ENCODE results near the gene NAV1.

Gene NAV1

DNA sequence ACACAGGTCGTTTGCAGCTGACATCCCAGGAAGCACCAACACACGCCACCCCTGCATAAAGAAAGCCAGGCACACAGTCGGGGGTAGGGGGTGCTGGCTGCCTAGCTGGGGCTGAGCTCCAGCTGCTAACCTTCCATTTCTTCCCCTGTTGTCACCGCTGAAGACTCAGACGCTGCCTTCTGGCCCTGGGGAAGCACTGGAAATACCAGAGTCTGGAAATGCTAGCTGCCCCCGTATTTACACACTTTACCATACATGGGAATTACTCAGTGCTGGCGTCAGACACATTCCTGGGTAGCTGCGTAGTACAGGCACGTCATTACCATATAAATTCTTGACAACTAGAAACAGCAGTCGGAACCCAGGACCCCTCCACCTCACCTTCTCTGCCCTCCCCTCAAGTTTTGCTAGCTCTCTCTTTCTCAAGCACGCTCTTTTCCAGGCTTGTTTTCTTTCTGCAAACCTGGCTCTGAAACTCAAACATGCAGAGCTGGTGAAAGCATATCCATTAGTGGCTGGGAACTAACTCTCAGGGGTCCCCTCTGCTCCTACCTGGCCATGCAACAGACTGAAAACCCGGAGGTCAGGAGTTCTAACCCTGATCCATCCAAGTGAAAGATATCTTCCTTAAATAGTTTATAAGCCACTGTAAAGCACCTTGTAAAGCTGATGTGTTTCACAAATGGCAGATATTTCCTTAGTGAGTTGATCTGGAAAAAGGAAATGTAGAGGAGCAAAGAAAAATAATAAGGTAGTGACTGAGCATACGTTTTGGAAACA is 35.3 kb upstream of the NAV1 start:
- peak; percentile 64 for DNase-seq (ENCODE audit: low spot score)

GRCh38 chr1:201504179-201504631 is 34.7 kb upstream of the NAV1 start:
- no peak for DNase-seq (ENCODE audit: low spot score)

- no peak for DNase-seq (ENCODE audit: low spot score)
These were observed 34.0 kb upstream of the NAV1 start for GRCh38 chr1:201504799-201505502.

GRCh38 chr1:201505503-201505890 is 33.4 kb upstream of the NAV1 start:
- DNase-seq (ENCODE audit: low spot score), result peak; percentile 49

GRCh38 chr1:201506092-201506491 is 32.8 kb upstream of the NAV1 start:
- DNase-seq (ENCODE audit: low spot score), result no peak

DNA sequence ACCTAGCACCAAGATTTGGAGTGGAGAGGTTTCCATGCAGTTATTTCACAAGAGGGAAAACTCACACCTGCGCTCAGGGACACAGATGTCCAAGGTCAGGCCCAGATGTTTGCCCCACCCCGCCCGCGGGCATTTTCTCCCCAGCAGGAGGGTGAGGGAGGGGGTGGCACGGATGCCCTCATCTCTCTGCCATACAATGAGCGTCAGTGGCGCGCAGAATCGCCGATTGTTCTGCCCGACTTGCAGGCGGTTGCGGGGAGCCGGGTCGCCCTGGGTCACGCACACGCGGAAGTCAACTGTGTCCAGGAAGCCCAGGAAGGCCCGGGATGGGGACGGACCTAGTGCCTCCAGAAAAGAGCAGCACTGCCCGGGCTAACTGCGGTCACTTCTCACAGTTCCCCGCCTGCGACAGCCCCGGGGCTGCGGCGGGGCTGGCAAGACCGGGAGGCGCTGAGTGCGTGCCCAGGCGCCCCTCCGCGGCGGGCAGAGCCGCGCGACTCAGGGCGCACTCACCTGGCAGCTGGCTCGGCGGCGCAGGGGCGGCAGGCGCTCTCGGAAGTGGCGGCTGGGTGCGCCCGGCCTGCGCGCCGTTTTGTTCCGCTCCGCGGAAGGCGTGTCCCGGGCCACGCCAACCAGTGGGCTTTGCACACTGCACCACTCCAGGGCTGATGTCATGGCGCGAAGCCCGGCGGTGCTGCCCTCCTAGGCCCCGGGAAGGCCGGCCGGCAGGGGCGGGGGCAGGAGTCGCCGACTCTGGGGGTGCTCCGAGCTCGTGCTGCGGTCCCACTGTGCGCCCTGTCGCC is 32.2 kb upstream of the NAV1 start, which contains the start of gene CSRP1:
CSRP1 (minus strand) TSS at position 567 of the 803 bp plus-strand sequence. CDS start 10,820 bp downstream, outside the sequence.
- peak; percentile 73 for DNase-seq (ENCODE audit: low spot score)

DNA sequence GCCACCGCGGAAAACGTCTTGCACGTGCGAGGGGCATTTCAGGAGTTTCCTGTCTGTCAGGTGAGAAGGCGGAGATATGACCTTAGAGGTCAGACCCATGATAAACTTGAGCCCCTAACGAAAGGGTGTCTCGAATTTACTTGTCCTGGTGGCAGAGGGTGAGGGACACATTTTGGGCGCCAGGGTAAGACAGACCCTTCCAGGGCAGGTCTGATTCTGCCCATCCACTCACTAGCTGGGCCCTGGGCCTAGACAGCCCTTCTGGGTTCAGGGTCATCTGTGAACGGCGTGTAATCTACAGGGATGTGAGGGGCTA is 31.6 kb upstream of the NAV1 start:
- no peak for DNase-seq (ENCODE audit: low spot score)

GRCh38 chr1:201508809-201509208 is 30.1 kb upstream of the NAV1 start:
- DNase-seq (ENCODE audit: low spot score), result no peak

DNA sequence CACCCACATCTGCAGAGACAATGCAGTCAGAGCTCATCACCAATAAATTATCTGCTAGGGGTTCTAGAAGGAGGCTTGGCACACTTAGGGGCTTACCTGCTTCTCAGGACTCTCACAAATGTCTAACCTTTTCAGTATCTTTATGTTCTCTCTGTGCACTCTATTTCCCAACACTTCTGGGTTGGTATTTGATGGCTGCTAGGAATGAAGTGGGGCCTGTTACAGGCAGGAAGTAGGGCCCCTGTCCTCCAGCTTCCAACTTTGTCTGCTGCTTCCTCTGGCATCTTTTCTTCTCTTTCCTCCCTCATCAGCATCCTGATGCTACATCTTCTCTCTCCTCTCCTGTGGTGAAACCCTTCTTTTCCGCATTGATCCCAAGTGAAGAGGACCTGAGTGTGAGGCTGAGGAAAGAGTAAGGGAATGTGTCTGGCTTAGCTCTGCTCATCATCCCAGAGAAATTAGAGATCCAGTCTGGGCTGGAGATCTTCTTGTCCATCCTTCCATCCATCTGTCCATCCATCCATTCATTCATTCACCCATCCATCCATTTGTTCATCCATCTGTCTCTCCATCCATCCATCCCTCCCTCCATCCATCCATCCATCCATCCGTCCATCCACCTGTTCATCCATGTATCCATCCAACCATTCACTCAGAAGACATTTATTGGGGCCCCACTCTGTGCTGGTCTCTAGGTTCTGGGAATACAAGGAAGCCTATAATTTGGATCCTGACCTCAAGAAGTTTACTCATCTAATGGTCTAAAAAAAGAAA is 29.1 kb upstream of the NAV1 start:
- DNase-seq (ENCODE audit: low spot score), result no peak

DNA sequence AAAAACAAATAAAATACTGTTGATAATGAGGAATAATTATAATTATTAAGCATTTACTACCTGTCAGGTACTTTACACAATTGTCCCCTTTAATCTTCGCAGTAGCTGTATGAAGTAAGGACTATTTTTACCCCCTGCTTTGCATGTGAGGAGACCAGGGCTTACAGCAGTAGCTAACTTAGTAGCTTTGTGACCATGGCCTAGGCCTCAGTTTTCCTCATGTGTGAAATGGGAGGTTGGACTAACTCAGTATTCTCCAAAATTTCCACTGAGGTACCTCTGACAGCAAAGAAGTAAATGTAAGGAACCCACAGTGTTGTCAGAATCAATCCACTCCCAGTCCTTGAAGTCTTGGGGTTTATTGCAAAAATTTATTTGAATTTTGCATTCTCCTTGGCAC is 28.2 kb upstream of the NAV1 start:
- no peak for DNase-seq (ENCODE audit: low spot score)

DNA sequence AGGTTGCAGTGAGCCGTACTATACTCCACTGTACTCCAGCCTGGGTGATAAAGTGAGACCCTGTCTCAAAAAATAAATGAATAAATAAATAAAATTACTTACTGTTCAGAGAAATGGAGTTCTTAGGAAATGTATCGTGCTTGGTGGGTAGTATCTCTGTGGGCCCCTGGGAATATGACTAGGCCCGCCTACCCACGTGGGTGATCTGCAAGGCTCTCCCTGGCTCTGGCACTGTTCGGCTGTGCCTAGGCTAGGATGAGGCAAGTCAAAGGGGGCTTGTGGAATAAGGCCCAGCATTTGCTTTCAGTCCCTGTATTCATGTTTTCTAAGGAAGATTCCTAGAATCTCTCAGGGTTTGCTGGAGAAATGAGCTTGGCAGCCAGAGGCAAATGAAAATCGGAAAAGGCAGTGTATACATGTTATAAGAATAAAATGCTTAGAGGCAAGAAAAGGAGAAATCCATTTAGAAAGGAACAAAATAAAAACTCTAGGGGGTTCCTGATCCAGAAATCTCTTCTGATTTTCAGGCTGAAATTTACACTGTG is 27.5 kb upstream of the NAV1 start:
- DNase-seq (ENCODE audit: low spot score), result no peak

- peak; percentile 73 for DNase-seq (ENCODE audit: low spot score)
These were observed 26.9 kb upstream of the NAV1 start for GRCh38 chr1:201511941-201512539.

DNA sequence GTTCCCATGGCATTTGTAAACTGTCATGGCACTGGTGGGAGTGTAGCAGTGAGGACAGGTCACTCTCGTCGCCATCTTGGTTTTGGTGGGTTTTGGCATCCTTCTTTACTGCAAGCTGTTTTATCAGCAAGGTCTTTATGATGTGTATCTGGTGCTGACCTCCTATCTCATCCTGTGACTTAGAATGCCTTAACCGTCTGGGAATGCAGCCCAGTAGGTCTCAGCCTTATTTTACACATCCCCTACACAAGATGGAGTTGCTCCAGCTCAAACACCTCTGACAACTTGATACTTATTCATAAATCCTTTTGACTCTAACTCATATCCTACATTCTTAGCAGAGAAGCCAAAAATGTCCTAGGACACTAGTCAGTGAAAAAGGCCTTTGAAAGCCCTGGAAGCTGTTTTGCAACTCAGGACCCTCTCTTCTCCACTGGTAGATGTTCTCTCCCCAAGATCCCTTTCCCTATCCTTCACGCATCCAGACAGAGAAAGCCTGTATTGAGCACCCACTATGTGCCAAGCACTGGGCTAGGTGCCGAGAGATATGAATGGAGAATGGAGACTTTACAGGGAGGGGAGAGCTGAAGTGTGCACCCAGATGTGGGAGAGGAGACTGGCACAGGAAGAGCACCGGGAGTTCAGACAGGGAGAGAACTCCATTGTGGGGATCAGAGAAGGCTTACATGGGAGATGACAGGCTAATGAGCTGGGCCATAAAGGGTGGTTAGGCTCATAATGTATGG is 25.3 kb upstream of the NAV1 start:
- no peak for DNase-seq (ENCODE audit: low spot score)

DNA sequence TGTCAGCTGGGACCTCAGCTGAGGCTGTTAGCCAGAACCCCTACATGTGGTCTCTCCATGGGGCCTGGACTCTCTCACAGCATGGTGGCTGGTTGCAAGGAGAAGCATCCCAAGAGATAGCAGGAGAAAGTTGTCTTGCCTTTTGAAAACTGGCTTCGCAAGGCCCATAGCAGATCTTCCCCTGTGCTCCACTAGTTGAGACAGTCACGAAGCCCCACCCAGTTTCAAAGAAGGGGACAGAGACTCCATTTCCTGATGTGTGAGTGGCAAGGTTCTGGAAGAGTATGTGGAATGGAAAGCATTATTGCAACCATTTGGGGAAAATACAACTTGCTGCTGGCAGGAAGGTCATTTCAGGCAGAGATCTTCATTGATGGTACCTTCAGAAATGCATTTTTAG is 24.5 kb upstream of the NAV1 start:
- DNase-seq (ENCODE audit: low spot score), result no peak

GRCh38 chr1:201515062-201515750 is 23.7 kb upstream of the NAV1 start:
- DNase-seq (ENCODE audit: low spot score), result no peak

- DNase-seq (ENCODE audit: low spot score), result no peak
These were observed 23.0 kb upstream of the NAV1 start for GRCh38 chr1:201515895-201516294.

DNA sequence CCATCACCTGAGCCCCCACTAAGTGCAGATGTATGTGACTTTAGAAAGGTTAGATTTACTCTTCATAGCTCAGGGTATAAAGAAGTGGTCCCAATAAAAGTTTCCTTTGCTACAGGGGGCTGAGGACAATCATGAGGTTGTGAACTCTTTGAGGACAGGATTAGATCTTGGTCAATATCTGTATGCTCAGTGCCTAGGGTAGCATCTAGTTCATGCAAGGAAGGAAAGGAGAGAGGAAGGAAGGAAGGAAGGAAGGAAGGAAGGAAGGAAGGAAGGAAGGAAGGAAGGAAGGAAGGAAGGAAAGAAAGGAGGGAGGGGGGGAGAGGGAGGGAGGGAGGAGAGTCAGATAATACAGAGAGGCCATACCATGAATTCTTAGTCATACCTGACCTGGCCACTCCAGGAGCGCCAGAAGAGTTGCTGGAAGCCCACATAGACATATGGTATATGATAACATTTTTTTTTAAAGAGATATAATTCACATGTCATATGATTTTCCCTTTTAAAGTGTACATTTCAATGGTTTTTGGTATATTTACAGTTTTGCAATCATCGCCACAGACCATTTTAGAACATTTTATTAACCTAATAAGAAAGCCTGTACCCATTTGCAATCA is 22.3 kb upstream of the NAV1 start:
- DNase-seq (ENCODE audit: low spot score), result no peak

DNA sequence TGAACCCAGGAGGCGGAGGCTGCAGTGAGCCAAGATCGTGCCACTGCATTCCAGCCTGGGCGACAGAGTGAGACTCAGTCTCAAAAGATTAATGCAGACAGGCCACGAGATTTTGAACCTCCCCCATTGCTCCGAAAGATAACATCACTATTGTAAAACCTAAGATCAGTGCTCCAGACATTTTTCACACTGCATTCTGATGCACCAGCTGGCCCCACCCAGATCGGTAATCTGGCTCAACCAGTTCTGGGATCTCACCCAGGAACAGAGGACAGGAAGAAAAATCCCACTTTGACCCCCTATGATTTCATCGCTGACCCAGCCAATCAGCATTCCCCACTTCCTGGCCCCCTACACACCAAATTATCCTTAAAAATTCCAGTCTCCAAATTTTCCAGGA is 21.3 kb upstream of the NAV1 start:
- no peak for DNase-seq (ENCODE audit: low spot score)

DNA sequence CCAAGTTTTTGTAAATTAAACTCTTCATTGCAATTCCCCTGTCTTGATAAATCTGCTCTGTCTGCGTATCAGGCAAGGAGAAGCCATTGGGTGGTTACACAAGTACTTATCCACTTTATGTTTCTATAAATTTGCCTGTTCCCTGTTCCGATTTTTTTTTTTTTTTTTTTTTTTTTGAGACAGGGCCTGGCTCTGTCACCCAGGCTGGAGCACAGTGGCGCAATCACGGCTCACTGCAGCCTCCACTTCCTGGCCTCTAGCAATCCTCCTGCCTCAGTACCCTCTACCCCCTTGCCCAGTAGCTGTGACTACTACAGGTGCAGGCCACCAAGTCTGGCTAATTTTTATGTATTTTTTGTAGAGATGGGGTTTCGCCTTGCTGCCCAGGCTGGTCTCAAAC is 20.9 kb upstream of the NAV1 start:
- no peak for DNase-seq (ENCODE audit: low spot score)

Measured in iPS-NIHi11 (cell line).